ENCODE results near the gene NEBL.

DNA sequence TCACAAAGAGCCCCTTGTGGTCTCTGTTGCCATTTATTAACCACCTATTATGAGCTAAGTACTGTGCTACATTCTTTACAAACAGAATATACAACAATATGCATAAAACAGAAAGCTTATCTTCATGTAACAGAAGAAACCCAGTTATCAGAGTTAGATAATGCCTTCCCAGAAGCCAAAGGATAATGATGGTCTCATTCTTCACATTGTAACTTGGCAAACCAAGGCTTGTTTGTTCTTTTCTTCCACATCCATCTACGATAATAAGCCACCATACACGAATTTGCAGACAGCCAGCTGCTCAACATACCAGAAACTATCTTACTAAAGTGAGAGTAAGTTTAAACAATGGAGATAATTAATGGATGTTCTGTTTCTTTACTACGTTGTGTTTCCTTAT lies 127.6 kb downstream of the NEBL start:
- TF ChIP-seq, protein P1, sequence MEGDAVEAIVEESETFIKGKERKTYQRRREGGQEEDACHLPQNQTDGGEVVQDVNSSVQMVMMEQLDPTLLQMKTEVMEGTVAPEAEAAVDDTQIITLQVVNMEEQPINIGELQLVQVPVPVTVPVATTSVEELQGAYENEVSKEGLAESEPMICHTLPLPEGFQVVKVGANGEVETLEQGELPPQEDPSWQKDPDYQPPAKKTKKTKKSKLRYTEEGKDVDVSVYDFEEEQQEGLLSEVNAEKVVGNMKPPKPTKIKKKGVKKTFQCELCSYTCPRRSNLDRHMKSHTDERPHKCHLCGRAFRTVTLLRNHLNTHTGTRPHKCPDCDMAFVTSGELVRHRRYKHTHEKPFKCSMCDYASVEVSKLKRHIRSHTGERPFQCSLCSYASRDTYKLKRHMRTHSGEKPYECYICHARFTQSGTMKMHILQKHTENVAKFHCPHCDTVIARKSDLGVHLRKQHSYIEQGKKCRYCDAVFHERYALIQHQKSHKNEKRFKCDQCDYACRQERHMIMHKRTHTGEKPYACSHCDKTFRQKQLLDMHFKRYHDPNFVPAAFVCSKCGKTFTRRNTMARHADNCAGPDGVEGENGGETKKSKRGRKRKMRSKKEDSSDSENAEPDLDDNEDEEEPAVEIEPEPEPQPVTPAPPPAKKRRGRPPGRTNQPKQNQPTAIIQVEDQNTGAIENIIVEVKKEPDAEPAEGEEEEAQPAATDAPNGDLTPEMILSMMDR (IDR thresholded peaks at IDR 0.05) = no peak
- TF ChIP-seq TCF7L2 (IDR thresholded peaks at IDR 0.05; ENCODE audit: low read depth, low read length) (no peak), POLR2AphosphoS5 (IDR thresholded peaks at IDR 0.05; ENCODE audit: low read depth, low read length) (no peak), SIN3A (IDR thresholded peaks at IDR 0.05; ENCODE audit: borderline replicate concordance, insufficient read depth, low read depth, low read length) (no peak)
- TF ChIP-seq, protein P2, sequence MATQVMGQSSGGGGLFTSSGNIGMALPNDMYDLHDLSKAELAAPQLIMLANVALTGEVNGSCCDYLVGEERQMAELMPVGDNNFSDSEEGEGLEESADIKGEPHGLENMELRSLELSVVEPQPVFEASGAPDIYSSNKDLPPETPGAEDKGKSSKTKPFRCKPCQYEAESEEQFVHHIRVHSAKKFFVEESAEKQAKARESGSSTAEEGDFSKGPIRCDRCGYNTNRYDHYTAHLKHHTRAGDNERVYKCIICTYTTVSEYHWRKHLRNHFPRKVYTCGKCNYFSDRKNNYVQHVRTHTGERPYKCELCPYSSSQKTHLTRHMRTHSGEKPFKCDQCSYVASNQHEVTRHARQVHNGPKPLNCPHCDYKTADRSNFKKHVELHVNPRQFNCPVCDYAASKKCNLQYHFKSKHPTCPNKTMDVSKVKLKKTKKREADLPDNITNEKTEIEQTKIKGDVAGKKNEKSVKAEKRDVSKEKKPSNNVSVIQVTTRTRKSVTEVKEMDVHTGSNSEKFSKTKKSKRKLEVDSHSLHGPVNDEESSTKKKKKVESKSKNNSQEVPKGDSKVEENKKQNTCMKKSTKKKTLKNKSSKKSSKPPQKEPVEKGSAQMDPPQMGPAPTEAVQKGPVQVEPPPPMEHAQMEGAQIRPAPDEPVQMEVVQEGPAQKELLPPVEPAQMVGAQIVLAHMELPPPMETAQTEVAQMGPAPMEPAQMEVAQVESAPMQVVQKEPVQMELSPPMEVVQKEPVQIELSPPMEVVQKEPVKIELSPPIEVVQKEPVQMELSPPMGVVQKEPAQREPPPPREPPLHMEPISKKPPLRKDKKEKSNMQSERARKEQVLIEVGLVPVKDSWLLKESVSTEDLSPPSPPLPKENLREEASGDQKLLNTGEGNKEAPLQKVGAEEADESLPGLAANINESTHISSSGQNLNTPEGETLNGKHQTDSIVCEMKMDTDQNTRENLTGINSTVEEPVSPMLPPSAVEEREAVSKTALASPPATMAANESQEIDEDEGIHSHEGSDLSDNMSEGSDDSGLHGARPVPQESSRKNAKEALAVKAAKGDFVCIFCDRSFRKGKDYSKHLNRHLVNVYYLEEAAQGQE (IDR thresholded peaks at IDR 0.05; ENCODE audit: insufficient read depth in 1 of 2, low read depth in 2 of 2, low read length in 1 of 2) = no peak

All from Panc1 (cell line).